Esophagus squamous epithelium (tissue), 5 donors: Measurements from ENCODE around the gene KRTAP19-4. TPM values are rescaled to one million over a fixed set of nuclear protein-coding genes. Genes with fewer than 3 reads are reported as not detected.
"Not testable (repeated sequence)": the region's sequence is repeated elsewhere in the genome, so short reads cannot be mapped to it uniquely, and the experiment has no call there.

Experiments
- DNase-seq: peaks from one replicate; lab custom pipeline; 2025; lab: John Stamatoyannopoulos, UW
- H3K27ac ChIP-seq, 4 donors: fragments of 200-600 bp; sonication (generic); one replicate each; pipeline ENCODE4 v1.5.1; 2016 to 2019; ENCODE audit warnings: mild to moderate bottlenecking in 1 of 4
- H3K27me3 ChIP-seq, 4 donors: fragments of 200-600 bp; sonication (generic); 1 replicate in 3 of 4; 2 replicates in 1 of 4; pipeline versions ENCODE4 v1.5.1 to v1.6.0; 2017 to 2021; ENCODE audit warnings: antibody characterized with exemption in 1 of 4
- H3K36me3 ChIP-seq, 3 donors: fragments of 200-600 bp; sonication (generic); one replicate each; pipeline ENCODE4 v1.5.1; 2016 to 2019
- H3K4me1 ChIP-seq, 3 donors: fragments of 200-600 bp; sonication (generic); one replicate each; pipeline ENCODE4 v1.5.1; 2017 to 2019
- H3K4me3 ChIP-seq, 4 donors: fragments of 200-600 bp; sonication (generic); 1 replicate in 3 of 4; 2 replicates in 1 of 4; pipeline ENCODE4 v1.5.1; 2016 to 2019; ENCODE audit warnings: mild to moderate bottlenecking in 2 of 4, moderate library complexity in 1 of 4
- H3K9me3 ChIP-seq, 3 donors: fragments of 200-600 bp; sonication (generic); one replicate each; pipeline ENCODE4 v1.5.1; 2016 to 2019
- CTCF ChIP-seq, 6 experiments: fragments of 450-650 bp in 4 of 6; fragments of 200-600 bp in 2 of 6; sonication (generic) in 2 of 6; IDR thresholded peaks; one replicate each; pipeline ENCODE4 v1.5.1; 2016 to 2019; ENCODE audit warnings: antibody characterized with exemption in 6 of 6, mild to moderate bottlenecking in 4 of 6, moderate library complexity in 4 of 6
- POLR2A ChIP-seq, 4 donors: fragments of 450-650 bp; IDR thresholded peaks; one replicate each; pipeline ENCODE4 v1.6.1; 2017; ENCODE audit warnings: antibody characterized with exemption in 4 of 4, mild to moderate bottlenecking in 4 of 4, moderate library complexity in 3 of 4
- WGBS, 2 donors: methylation state at CpG; one replicate each; pipeline ENCODE4 v1.1.5; 2018; 5-methylcytosine and 5-hydroxymethylcytosine counted together
- intact Hi-C: fragments of 100-400 bp; cut with DNase I; formaldehyde crosslinking; loops from one replicate; pipeline ENCODE4 v1.15.0; 2022
- total RNA-seq, 4 donors: library from RNA; depleted of rRNA; stranded (reverse); fragments of >200 nt; gene quantifications; one replicate each; pipeline ENCODE4 v1.1.0, GENCODE V29; 2016
- donor health status: DM: yes; HTN: yes; CAD: no.

Gene KRTAP19-4
- total RNA-seq, result not detected

DNA sequence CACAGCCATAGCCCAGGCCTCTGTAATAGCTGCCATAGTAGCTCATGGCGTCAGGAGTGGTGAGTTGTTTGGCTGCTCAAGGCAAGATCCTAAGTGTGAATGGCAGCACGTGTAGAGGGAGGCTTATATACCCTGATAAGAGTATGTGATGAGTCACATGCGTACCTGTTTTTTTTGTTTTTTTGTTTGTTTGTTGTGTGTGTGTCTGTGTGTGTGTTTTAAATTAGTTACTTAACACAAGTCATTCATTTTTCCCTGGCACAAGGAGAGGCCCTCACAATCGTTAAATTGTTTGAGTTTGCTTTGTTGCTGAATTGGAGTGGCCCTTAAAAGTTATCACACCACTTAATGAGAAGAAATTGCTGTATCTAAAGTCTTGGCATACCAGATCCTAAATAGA, at the start of gene KRTAP19-4:
Gene KRTAP19-4, minus strand, starts transcription at position 101 of the 400 bp plus-strand sequence. Its CDS starts 55 bp downstream, at position 46.
- Histone ChIP-seq H3K4me3 (no peak within 1 kb of the TSS), H3K27ac (no peak within 1 kb of the TSS), H3K36me3 (no peaks in the 10 kb centered on the region), H3K9me3 (no peaks in the 10 kb centered on the region), H3K4me1 (no peaks in the 10 kb centered on the region), H3K27me3 (no peaks in the 10 kb centered on the region)
- 61 to 68% methylated on average over 4 of the region's 4 CpGs for WGBS, 2 donors
- DNase-seq, result no peak
- no peak for TF ChIP-seq POLR2A (IDR thresholded peaks at IDR 0.05)
- TF ChIP-seq CTCF (IDR thresholded peaks at IDR 0.05), result no peak
- intact Hi-C loops, result no loop called here

DNA sequence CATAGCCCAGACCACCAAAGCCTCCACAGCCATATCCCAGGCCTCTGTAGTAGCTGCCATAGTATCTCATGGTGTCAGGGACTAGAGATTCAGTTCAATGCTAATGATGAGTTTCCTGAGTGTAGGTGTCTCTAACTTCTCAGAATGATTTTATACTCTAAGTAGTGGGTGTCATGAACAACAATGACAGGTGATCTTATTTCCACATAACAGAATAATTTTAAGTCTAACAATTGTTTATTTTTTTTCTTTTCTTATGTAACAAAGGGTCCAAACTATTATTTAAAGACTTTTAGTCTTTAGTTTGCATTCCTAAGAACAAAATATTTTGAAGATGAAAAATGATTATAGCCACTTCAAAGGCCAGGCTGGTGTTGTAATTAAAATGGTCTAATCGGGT, 44.8 kb upstream of the KRTAP19-4 start, which contains the start of gene KRTAP19-6:
Gene KRTAP19-6, minus strand, starts transcription at position 101 of the 400 bp plus-strand sequence. Its CDS starts 31 bp downstream, at position 70.
- no peak for DNase-seq
- H3K27me3 ChIP-seq, result no peaks in the 10 kb centered on the region
- intact Hi-C loops, result no loop called here
- no peak within 1 kb of the TSS for H3K27ac ChIP-seq
- no peaks in the 10 kb centered on the region for H3K9me3 ChIP-seq
- WGBS, 2 donors, result 58 to 72% methylated on average over 1 of the region's 1 CpG
- no peak within 1 kb of the TSS for H3K4me3 ChIP-seq
- no peaks in the 10 kb centered on the region for H3K4me1 ChIP-seq
- no peaks in the 10 kb centered on the region for H3K36me3 ChIP-seq
- TF ChIP-seq CTCF (IDR thresholded peaks at IDR 0.05), result no peak

DNA sequence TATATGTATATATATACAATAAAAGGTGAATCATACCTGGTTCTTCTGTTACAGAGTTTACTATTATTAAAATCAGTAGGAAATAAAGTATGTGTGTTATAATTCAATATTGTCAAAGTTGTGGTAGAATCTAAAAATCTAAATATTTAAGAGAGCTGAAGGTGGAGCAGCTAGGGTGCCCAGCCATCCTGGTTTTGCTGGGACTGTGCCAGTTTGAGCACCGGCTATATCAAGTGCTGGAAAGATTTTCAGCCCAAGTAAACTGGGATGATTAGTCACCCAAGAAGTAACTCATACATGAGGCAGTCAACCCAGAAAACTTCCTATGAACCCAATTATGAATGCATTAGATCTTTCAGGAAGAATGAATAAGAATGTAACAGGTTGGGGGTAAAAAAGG, 21.9 kb upstream of the KRTAP19-4 start:
- DNase-seq, result no peak
- WGBS, 2 donors, result 73 to 87% methylated on average over 1 of the region's 1 CpG
- Histone ChIP-seq H3K27ac (no peak overlapping the region), H3K4me1 (no peaks in the 10 kb centered on the region), H3K36me3 (no peaks in the 10 kb centered on the region), H3K4me3 (no peak overlapping the region), H3K27me3 (no peaks in the 10 kb centered on the region), H3K9me3 (no peaks in the 10 kb centered on the region)
- TF ChIP-seq CTCF (IDR thresholded peaks at IDR 0.05) (no peak), POLR2A (IDR thresholded peaks at IDR 0.05) (no peak)
- intact Hi-C loops, result no loop called here

GRCh38 chr21:30515681-30516080, 18.7 kb upstream of the KRTAP19-4 start:
- no peak overlapping the region for H3K27ac ChIP-seq
- no peak for DNase-seq
- H3K4me1 ChIP-seq, result no peaks in the 10 kb centered on the region
- TF ChIP-seq POLR2A (IDR thresholded peaks at IDR 0.05) (no peak), CTCF (IDR thresholded peaks at IDR 0.05) (no peak)
- no peaks in the 10 kb centered on the region for H3K27me3 ChIP-seq
- intact Hi-C loops, result no loop called here
- H3K9me3 ChIP-seq, result no peaks in the 10 kb centered on the region
- H3K36me3 ChIP-seq, result no peaks in the 10 kb centered on the region
- WGBS, 2 donors, result 68 to 71% methylated on average over 1 of the region's 1 CpG
- H3K4me3 ChIP-seq, result no peak overlapping the region

DNA sequence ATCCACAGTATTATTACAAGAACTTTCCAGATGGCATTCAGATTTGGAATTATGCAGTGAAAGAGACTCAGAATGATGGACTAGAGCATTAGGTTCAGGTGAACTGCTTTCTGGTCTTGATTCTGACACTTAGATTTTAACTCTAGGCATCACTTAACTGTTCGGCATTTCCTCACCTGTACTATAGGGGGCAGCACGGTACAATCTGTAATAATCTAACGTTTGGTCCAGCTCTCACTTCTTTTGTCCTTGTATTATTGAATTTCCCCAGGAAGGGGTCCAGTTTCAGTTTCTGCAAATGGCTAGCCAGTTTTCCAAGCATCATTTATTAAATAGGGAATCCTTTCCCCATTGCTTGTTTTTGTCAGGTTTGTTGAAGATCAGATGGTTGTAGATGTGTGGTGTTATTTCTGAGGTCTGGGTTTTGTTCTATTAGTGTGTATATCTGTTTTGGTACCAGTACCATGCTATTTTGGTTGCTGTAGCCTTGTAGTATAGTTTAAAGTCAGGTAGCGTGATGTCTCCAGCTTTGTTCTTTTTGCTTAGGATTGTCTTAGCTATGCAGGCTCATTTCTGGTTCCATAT, 8.7 kb upstream of the KRTAP19-4 start:
- H3K36me3 ChIP-seq, intact Hi-C loops, H3K4me3 ChIP-seq, H3K9me3 ChIP-seq, H3K27ac ChIP-seq, H3K27me3 ChIP-seq, H3K4me1 ChIP-seq, DNase-seq: not testable (repeated sequence)
- TF ChIP-seq CTCF (IDR thresholded peaks at IDR 0.05), result peak in 2 of 6 experiments; percentile 12 to 24
- 27 to 30% methylated on average over 4 of the region's 4 CpGs for WGBS, 2 donors
